MM.1S (cell line): ENCODE measurements around the gene RARG.

Experiments
- DNase-seq: peaks from one replicate; pipeline ENCODE4 v3.0.0-alpha.2; 2015
- H2AFZ ChIP-seq: fragments of 300-600 bp; sonication (generic); 2 replicates; pipeline ENCODE4 v1.6.0; 2016; ENCODE audit warnings: antibody characterized with exemption, low read length
- H3F3A ChIP-seq: fragments of 300-600 bp; sonication (generic); 2 replicates; pipeline ENCODE4 v1.6.1; 2016; ENCODE audit warnings: mild to moderate bottlenecking, antibody characterized with exemption, low read length, moderate library complexity, mixed read lengths; ENCODE audit not compliant: insufficient read depth
- H3K27ac ChIP-seq: fragments of 300-600 bp; sonication (generic); 2 replicates; pipeline ENCODE4 v1.5.1; 2016; ENCODE audit warnings: mild to moderate bottlenecking, low read length
- H3K27me3 ChIP-seq: fragments of 300-600 bp; sonication (generic); replicated peaks from 2 replicates; pipeline ENCODE4 v1.6.0; 2016; ENCODE audit warnings: low read length; ENCODE audit not compliant: insufficient read depth
- H3K36me3 ChIP-seq: fragments of 300-600 bp; sonication (generic); replicated peaks from 2 replicates; pipeline ENCODE4 v1.6.1; 2016; ENCODE audit warnings: mild to moderate bottlenecking, low read length, mixed read lengths; ENCODE audit not compliant: insufficient read depth
- H3K4me1 ChIP-seq: fragments of 300-600 bp; sonication (generic); 2 replicates; pipeline ENCODE4 v1.6.1; 2016; ENCODE audit warnings: low read length, mixed read lengths
- H3K4me2 ChIP-seq: fragments of 300-600 bp; sonication (generic); 2 replicates; pipeline ENCODE4 v1.6.0; 2016; ENCODE audit warnings: low read depth, low read length
- H3K4me3 ChIP-seq: fragments of 300-600 bp; sonication (generic); 2 replicates; pipeline ENCODE4 v1.5.1; 2016; ENCODE audit warnings: low read length, mixed read lengths
- H3K79me2 ChIP-seq: fragments of 300-600 bp; sonication (generic); 2 replicates; pipeline ENCODE4 v1.6.1; 2016; ENCODE audit warnings: mixed run types, low read length, mixed read lengths
- H3K9ac ChIP-seq: fragments of 300-600 bp; sonication (generic); 2 replicates; pipeline ENCODE4 v1.6.1; 2016; ENCODE audit warnings: low read length, mixed read lengths
- H3K9me2 ChIP-seq: fragments of 300-600 bp; sonication (generic); replicated peaks from 2 replicates; pipeline ENCODE4 v1.6.1; 2016; ENCODE audit warnings: mild to moderate bottlenecking, low read length, mixed read lengths; ENCODE audit not compliant: insufficient read depth
- H3K9me3 ChIP-seq: fragments of 300-600 bp; sonication (generic); replicated peaks from 2 replicates; pipeline ENCODE4 v1.6.1; 2016; ENCODE audit warnings: mild to moderate bottlenecking, low read length, mixed read lengths; ENCODE audit not compliant: insufficient read depth
- H4K20me1 ChIP-seq: fragments of 300-600 bp; sonication (generic); 2 replicates; pipeline ENCODE4 v1.6.1; 2016; ENCODE audit warnings: mild to moderate bottlenecking, low read length, moderate library complexity, mixed read lengths; ENCODE audit not compliant: insufficient read depth
- CTCF ChIP-seq: fragments of 300-600 bp; sonication (generic); IDR thresholded peaks from 2 replicates; pipeline ENCODE4 v1.5.1; 2016; ENCODE audit warnings: antibody characterized with exemption, low read length, mixed read lengths
- EZH2 ChIP-seq: fragments of 300-600 bp; sonication (generic); optimal IDR thresholded peaks from 2 replicates; pipeline ENCODE3; 2017; ENCODE audit warnings: low read depth, mild to moderate bottlenecking, antibody characterized with exemption, low read length, mixed read lengths
- EZH2phosphoT487 ChIP-seq: fragments of 300-600 bp; sonication (generic); IDR thresholded peaks from 2 replicates; pipeline ENCODE4 v1.6.1; 2018; ENCODE audit warnings: antibody characterized with exemption, low read length

Gene RARG

GRCh38 chr12:53239643-53240258, 7.7 kb upstream of the RARG start:
- Histone ChIP-seq H4K20me1 (no peaks in the 10 kb centered on the region), H3K9ac (no peak overlapping the region)

GRCh38 chr12:53236443-53237111, 4.6 kb upstream of the RARG start:
- Histone ChIP-seq H3K36me3 (no peaks in the 10 kb centered on the region), H3K27me3 (no peaks in the 10 kb centered on the region), H3K4me1 (peaks cover 10% of the 10 kb centered on the region; the same call in 1 of the 2 replicates), H3K9me3 (no peaks in the 10 kb centered on the region), H3K9ac (no peak overlapping the region), H2AFZ (no peak overlapping the region), H3K79me2 (0 out of 2 replicates have a peak, but pooled peaks cover 2% of the 10 kb centered on the region), H4K20me1 (no peaks in the 10 kb centered on the region), H3K27ac (no peak overlapping the region), H3F3A (peaks cover 11% of the 10 kb centered on the region), H3K9me2 (no peaks in the 10 kb centered on the region), H3K4me2 (no peak overlapping the region), H3K4me3 (no peak overlapping the region)
- no peak for TF ChIP-seq EZH2
- no peak for DNase-seq

More at GRCh38 chr12:53239643-53240258, 7.7 kb upstream of the RARG start:
- Histone ChIP-seq H3K9me2 (no peaks in the 10 kb centered on the region), H3K4me3 (no peak overlapping the region), H2AFZ (no peak overlapping the region), H3K27me3 (no peaks in the 10 kb centered on the region), H3K9me3 (no peaks in the 10 kb centered on the region), H3K79me2 (no peaks in the 10 kb centered on the region), H3K36me3 (no peaks in the 10 kb centered on the region), H3K27ac (no peak overlapping the region), H3F3A (peaks cover 9% of the 10 kb centered on the region; the same call in 1 of the 2 replicates), H3K4me1 (peaks cover 15% of the 10 kb centered on the region), H3K4me2 (no peak overlapping the region)
- TF ChIP-seq EZH2 (no peak), EZH2phosphoT487 (no peak), CTCF (no peak)
- no peak for DNase-seq

GRCh38 chr12:53235742-53236442, 3.9 kb upstream of the RARG start:
- peaks cover 15% of the 10 kb centered on the region for H3K4me1 ChIP-seq
- DNase-seq = no peak
- H3K9me3 ChIP-seq = no peaks in the 10 kb centered on the region
- H3F3A ChIP-seq = peaks cover 11% of the 10 kb centered on the region
- H3K27me3 ChIP-seq = no peaks in the 10 kb centered on the region
- TF ChIP-seq EZH2 (no peak), CTCF (no peak), EZH2phosphoT487 (no peak)
- H3K9me2 ChIP-seq = no peaks in the 10 kb centered on the region
- H4K20me1 ChIP-seq = no peaks in the 10 kb centered on the region
- no peaks in the 10 kb centered on the region for H3K36me3 ChIP-seq
- H3K4me3 ChIP-seq = no peak overlapping the region
- no peak overlapping the region for H3K4me2 ChIP-seq
- H2AFZ ChIP-seq = no peak overlapping the region
- H3K27ac ChIP-seq = no peak overlapping the region
- H3K79me2 ChIP-seq = peaks cover 7% of the 10 kb centered on the region; the same call in 1 of the 2 replicates
- H3K9ac ChIP-seq = no peak overlapping the region
